GM21367 (cell line): ENCODE data around the gene FGF7.
A peak's percentile ranks its signal among the peaks of the same experiment; 100 is the strongest.
"Not testable (repeated sequence)": the region's sequence is repeated elsewhere in the genome, so short reads cannot be mapped to it uniquely, and the experiment has no call there.

ENCODE experiments used
- ATAC-seq: cut with Tn5 transposase; IDR thresholded peaks from one replicate; pipeline ENCODE4 v1.9.1; 2021; ENCODE audit not compliant: unreplicated experiment

Gene FGF7

DNA sequence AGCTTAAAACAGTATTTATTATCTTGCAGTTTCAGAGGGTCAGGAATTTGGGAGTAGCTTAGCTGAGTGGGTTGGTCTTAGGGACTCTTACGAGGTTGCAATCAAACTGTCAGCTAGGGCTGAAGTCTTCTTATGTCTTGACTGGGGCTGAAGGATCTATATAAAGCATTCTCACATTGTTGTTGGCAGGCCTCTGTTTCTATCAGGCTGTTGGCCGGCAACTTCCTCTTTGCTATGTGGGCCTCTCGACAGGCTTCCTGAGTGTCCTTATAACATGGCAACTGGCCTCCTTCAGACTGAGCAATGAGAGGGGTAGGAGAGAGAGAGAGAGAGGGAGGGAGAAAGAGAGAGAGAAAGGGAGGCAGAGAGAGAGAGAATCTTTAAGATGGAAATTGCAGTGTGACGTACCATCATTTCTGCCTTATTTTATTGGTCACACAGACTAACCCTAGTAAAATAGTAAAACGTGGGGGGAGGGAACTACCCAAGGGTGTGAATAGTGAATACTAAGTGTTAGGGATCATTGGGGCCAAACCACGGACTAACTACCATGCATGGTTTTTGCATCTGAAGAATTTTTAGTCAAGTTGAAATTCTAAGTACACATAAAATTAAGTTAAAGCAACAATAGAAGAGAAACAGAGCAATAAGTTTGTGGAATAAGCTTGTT is 16.1 kb downstream of the FGF7 start:
- ATAC-seq, result peak; percentile 85

DNA sequence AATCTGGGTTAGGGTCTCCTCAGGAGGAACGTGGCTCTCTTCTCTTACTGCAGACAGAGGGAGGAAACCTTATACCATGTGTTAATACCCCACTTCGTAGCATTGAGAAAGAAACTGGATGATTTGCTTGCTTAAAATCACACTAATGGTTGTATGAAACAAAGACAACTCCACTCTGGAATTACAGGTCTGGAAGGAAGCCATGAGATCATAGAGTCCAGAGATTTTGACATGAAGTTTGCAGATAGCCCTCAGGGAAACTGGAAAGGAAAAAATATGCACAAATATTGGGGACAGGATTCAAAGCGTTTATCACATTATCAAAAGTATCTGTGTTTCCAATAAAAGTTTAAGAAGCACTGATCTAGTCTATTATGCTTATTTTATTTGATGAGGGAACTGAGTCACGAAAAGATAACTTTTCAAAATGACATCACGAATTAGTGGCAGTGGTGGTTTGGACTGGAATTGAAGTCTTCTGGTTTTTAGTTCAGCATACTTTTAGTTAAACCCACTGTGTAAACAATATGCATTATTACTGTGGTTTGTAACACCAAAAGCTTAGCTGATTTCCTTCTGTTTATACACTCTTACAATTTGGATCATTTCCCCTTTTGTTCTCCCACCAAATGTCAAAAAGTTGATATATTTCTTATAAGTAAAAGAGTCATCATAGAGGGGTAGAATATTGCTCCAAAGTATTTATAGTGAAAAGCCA is 16.8 kb downstream of the FGF7 start:
- ATAC-seq, result no peak

DNA sequence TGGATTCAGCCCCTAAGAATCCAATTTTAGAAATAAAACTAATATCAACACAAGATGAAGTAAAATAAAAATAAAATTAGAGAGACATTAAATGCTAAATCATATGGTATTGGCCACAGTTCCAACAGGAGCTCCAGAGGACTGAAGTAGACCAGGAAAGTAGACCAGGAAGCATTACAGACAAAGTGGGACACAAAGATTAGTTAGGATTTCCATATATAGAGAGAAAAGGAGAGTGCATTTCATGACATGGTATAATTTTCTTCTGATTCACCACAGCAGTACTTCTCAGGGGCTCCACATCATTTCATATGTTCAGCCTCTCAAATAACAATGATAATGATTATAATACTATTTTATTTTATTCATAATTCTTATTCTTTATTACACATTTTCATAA is 18.3 kb downstream of the FGF7 start:
- ATAC-seq, result no peak

DNA sequence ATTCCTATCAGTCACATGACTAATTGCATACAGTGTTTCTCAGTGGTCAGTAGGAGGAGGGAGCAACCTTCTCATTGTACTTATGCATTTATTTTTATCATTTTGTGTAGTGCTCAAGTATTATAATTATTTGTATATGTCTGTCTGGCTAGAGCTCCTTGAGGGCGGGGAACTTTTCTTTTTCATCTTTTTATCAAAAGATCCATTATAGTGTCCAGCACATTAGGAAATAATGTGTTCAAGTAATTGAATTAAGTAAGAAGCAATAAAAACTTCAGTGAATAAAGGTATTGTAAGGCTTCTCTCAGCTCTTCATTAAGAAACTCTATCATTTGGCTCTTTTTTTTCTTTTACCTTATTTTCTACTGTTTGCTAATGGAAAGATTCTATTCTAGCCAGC is 18.8 kb downstream of the FGF7 start:
- ATAC-seq, result no peak

DNA sequence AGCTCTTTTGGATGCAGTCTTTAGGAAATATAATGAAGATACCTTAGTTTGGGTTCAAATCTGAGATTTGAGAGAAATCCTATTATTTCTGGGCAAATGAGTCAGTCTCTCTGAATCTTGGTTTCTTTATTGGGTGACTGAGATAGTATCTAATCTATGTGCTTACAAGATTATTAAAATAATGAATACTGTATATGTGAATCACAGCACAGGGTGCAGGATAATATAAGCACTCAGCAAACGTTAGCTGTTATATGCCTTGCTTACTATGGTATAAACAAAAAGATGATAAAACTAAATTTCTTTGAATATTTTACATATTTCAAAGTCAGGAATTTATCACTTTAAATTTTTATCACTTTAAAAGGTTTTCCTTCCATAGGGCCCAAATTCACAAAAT is 29.6 kb downstream of the FGF7 start:
- ATAC-seq, result no peak

DNA sequence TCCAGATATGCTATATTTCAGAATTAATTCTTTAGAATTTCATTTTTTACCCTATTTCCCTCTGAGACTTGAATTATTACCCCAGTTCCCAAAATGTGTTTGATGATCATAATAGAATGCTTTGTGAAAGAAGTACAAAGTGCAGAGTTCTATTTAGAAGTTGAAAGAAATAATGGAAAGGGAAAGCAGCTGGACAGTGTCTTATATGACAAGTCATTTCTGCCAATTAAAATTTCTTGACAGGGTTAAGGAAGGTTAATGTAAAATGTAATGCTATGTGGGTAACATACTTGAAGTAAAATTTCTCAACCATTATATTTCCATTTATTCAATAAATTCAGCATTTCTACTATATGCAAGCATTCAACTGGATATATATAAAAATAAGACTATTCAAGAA is 33.1 kb downstream of the FGF7 start:
- ATAC-seq, result no peak

DNA sequence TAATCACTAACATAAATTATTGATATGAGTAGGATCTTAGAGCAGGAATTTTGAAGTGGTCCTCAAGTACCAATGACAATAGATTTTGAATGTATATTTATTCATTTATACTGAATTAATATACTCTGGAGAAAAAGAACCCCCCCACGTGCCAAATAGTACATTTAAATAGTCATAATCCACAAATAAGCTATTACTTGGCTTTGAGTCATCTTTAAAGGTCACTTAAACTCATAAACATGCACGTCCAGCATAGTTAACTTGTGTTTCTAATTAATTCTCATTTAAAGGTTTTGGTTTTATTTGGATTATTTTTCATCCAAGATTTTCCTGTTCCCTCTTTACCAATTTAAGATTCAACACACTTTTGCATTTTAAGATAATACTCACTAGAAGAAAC is 35.1 kb downstream of the FGF7 start:
- ATAC-seq, result no peak

DNA sequence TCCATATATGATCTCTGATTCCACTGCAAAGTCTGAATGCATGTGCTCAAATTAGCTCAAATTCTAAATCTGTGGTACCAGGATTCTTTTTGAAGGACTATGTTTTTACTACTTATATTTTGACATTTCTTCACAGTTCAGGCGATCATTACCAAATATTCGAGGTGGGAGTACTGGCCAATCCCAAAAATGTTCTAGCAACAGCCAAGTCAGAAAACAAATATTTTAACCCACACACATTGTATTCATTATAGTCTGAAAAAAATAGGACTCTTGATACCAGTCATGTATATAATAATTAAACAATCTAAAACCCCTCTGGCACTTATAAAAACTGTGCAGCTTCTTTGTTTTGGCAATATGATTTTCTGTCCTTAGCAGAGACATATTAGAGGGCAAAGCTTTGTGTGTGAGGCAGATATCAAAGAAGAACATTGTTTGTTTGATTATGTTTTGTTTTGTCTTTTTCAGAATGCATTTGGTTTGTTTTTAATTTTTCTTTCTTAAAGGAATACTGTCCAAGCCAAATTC is 37.4 kb downstream of the FGF7 start:
- ATAC-seq, result no peak

DNA sequence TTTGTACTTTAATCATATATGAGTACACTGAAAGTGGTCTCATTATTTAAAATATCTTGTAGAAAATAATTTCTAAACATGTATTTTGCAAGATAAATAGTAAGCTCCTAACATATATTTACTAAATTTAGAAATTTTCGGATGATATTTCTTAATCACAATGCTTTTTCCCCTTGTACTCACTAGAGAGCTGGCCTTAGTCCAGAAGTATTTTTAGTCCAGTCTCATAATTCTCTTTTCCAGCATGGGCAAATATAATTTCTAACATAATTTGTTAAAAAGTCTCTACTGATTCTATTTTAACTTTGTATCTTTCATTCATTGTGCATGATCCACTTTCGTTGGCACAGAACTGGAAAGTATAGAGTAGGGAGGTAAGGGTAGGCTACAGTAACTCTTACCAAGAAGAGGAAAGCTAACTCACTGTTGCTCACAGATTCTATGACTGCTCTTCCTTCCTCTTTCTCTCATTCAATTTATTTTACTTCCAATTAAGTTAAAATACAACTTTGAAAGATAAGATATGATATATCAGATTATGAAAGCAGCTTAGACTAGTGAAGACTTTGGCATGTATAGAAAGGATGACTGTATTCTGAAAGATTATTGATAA is 39.3 kb downstream of the FGF7 start:
- ATAC-seq, result no peak

DNA sequence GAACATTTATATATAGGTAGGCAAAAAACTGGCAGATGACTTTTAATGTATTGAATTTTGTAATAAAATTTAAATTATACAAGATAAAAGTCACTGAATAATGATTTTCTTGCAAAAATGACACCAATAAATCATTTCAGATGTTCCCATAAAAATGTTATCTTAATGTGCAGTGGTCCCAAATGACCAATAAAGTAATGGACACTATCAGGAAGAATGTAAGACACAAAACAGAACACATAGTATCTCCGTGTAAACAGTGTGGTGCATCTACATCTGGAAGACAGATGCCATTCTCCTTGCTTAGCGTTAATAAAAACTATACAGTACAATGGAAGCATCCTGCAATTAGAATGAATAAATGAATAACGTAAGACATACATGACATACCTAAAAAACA is 41.5 kb downstream of the FGF7 start:
- ATAC-seq, result no peak

DNA sequence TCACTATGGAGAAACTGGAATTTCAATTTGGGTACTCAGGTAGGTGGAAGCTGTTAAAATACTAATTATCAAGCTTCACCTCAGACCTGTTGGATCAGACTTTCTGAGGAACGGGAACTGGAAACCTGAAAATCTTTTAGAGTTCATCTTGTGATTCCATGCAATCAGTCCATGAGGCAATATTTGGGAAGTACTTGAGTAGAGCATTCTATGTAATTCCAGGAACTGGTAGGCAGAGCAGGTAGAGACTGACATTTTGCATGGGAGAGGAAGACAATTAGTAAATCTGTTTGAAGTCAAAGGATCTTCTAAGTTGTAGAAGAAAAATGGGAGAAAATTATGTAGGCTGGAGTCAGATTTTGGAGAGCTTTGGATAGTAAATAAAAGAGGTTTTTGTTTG is 43.1 kb downstream of the FGF7 start:
- no peak for ATAC-seq

DNA sequence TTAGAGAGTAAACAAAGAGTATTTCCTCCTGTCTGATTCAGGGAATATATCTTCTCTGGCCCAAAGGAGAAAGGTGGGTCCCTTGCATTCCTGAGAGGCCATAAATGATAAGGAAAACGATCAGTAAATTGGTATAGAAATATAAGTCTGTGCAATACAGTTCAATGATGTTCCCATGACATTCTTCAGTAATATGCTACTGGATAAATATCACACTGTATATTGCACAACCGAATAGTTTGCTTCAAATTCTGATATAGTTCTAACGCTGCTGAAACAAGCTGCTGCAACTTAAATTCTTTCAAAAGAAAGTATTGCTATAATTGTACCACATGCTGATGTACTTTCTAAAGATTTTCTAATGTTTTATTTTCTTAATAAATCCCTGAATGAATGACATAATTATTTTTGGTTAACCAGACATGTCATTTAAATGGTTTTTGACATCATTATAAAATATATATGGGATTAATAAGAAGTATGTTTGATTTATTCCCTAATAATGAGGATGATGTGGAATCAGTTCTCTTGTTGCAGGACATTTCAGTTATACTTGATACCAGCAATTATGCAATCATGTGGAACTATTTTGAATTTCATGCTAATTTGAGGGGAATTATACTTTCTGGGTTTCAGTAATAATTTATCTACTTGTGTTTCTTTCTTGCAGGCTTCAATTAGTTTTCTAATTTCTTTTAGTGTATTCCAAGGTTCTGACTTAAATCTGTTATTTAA is 44.9 kb downstream of the FGF7 start:
- ATAC-seq, result no peak

DNA sequence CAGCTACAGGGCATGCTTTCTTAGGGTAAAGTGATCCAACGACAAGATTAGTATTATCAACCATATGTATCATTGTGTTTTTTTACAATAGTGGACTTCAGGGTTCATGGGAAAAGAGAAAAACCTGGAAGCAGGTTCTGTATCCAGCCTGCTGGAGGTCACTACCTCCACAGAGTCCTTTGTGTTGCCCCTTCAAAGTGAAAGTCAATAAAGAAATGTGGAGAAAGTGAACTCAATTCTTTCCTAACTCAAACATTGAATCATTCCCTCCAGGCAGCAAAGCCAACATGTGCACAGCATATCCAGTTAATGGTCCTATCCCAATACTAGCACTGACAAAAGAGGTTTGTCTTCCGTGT is 45.4 kb downstream of the FGF7 start:
- ATAC-seq, result no peak

DNA sequence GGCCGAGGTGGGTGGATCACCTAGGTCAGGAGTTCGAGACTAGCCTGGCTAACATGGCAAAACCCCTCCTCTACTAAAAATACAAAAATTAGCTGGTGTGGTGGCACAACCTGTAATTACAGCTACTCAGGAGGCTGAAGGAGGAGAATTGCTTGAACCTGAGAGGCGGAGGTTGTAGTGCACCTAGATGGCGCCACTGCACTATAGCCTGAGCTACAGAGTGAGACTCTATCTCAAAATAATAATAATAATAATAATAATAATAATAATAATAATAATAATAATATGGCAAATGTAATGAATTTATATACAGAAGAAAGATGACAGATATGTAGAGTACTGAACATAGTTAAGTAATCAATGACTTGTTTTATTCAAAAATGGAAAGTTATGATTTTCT is 48.2 kb downstream of the FGF7 start:
- ATAC-seq, result not testable (repeated sequence)

DNA sequence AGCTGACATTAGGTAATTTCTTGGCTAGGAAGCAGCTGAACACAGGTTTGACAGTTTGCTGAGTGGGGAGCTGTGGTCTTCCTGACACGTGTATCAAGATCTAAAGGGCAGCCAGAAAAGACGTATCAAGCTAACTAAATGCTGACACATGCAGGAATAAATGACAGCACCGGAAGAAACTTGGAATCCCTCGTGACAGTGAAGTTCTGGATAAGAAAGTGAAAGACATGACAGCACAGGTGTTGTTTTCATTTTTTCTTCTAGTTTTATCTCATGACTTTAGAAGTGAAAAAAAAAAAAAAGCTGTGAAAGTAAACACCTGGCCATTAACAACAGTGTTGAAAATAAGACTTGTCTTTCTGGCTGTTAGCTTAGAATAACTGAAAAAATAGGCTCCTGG is 48.7 kb downstream of the FGF7 start:
- ATAC-seq, result peak; percentile 78

DNA sequence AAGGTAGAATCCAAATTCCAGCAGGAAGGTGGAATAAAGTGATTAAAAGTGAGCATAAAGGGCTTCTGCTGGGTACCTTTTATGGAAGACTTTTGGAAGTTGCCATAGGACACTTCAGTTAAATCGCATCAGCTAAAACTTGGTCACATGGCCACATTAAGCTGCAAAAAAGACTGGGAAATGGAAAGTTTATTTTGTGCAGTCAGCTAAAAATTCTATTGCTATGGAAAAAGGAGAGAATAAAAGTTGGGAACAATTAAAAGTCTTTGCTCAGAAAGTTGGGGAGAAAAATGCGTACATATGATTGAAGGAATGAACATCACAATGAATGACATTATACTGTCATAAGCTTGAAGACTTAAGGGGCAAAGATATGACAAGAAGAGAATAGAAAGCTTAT is 49.3 kb downstream of the FGF7 start:
- ATAC-seq, result no peak

DNA sequence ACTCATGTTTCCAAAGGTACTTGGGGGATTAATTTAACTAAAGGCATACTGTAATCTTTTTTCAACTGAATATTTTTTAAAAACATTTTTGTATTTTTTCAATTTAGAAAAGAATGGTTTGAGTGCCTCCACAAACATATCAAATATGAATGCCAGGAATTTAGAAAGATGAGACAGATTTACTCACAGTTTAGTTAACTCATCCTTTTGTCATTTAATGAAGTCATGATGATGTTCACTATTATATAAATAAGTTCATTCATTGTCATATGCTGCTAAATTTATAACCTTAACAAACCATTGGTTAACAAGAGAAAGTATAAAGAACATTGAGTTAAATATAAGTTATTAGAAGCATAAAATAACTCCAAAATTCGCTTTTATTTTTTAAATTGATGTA is 50.0 kb downstream of the FGF7 start:
- no peak for ATAC-seq

DNA sequence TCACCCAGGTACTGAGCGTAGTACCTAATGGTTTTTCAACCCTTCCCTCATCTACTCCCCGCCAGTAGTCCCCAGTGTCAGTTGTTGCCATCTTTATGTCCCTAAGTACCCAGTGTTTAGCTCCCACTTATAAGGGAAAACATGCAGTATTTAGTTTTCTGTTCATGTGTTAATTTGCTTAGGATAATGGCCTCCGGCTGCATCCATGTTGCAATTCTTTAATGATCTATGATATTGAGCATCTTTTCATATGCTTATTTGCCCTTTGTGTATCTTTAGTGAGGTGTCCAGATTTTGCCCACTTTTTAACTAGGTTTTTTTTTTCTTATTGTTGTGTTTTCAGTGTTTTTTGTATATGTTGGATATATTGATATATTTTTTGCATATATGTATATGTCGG is 55.0 kb downstream of the FGF7 start:
- not testable (repeated sequence) for ATAC-seq

DNA sequence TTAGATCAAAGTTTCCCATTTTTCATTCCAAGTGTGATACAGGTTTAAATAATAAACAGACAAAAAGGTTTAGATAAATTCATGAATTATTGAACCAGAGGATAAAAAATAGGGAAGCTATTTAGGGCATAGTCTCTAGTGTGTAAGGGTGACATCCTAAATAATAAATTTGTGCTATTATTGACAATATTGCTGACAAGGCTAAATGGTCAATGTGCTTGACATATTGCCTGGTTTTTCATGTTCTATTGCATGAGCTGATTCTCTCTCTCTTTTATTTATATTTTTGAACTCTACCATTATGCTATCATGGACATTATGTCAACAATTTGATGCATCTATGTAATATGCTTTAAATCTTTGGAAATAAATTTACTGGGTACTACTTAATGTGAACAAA is 55.9 kb downstream of the FGF7 start:
- not testable (repeated sequence) for ATAC-seq

DNA sequence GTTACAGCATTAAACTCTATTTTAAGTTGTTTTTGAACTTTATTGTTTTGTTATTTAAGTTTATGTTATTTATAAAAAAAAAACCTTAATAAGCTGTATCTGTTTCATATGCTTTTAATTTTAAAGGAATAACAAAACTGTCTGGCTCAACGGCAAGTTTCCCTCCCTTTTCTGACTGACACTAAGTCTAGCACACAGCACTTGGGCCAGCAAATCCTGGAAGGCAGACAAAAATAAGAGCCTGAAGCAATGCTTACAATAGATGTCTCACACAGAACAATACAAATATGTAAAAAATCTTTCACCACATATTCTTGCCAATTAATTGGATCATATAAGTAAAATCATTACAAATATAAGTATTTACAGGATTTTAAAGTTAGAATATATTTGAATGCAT is 62.4 kb downstream of the FGF7 start:
- not testable (repeated sequence) for ATAC-seq

DNA sequence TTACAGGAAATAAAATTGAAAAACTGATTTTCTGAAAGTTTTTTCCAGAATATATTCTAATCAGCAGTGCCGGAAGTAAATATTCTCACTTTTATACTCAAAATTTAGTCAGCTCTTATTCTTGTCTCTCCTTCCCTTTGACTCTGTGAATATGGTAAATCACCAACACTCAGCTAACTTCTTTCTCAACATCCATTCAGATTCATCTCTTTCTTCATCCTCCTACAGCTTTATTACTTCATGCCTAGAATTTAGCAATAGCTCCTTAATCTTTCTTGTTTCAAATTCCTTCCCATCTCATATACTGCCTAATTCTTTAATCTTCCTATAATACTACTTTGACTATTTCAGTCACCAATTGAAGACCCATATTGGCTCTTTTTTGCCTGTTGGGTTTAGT is 67.9 kb downstream of the FGF7 start:
- ATAC-seq, result no peak

DNA sequence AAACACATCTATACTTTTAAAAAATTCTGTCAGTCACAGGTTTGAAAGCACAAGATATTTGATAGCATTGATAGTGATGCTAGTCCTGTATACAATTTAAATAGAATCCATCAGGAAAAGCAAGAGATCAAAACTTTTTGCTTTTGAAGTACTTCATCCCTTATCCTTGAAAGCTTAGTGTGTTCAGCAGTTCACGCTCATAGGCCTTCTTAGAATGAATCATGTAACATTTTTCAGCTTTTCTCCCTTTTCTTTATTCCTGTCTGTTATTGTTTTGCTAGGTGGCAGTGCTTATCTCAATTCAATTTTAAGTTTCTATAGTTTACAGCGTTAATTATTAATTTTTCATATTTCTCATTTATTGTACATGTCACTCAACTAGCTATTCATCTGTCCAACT is 69.1 kb downstream of the FGF7 start:
- no peak for ATAC-seq
